22Rv1 (cell line): ENCODE data around the gene SNX25.

Experiments used
- ZFX ChIP-seq: fragments of 450-650 bp; IDR thresholded peaks from 2 replicates; pipeline ENCODE4 v1.6.1; 2017; ENCODE audit warnings: antibody characterized with exemption, borderline replicate concordance
- TF ChIP-seq, protein P1 (sequence below): fragments of 450-650 bp; IDR thresholded peaks from 2 replicates; pipeline ENCODE4 v1.5.1; 2017; ENCODE audit warnings: mild to moderate bottlenecking

- TF ChIP-seq, protein P1, sequence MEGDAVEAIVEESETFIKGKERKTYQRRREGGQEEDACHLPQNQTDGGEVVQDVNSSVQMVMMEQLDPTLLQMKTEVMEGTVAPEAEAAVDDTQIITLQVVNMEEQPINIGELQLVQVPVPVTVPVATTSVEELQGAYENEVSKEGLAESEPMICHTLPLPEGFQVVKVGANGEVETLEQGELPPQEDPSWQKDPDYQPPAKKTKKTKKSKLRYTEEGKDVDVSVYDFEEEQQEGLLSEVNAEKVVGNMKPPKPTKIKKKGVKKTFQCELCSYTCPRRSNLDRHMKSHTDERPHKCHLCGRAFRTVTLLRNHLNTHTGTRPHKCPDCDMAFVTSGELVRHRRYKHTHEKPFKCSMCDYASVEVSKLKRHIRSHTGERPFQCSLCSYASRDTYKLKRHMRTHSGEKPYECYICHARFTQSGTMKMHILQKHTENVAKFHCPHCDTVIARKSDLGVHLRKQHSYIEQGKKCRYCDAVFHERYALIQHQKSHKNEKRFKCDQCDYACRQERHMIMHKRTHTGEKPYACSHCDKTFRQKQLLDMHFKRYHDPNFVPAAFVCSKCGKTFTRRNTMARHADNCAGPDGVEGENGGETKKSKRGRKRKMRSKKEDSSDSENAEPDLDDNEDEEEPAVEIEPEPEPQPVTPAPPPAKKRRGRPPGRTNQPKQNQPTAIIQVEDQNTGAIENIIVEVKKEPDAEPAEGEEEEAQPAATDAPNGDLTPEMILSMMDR: no peak
- no peak for TF ChIP-seq ZFX
These were observed 135.5 kb downstream of the SNX25 start for GRCh38 chr4:185344743-185345538.
